ENCODE data around the gene PNPO. TPM values are rescaled to one million over a fixed set of nuclear protein-coding genes. Genes with fewer than 3 reads are reported as not detected.

The PNPO gene
- total RNA-seq, 1 donor from 2014 or later = 37.0 TPM

- intact Hi-C loops (cut with micrococcal nuclease) = loop anchor here (5.0 to 10.0 kb wide), 2 partner anchors 160 to 898 kb away; partner anchors contain the start of gene SNX11
Observed at GRCh38 chr17:47946929-47947397, 5.6 kb downstream of the PNPO start.

DNA sequence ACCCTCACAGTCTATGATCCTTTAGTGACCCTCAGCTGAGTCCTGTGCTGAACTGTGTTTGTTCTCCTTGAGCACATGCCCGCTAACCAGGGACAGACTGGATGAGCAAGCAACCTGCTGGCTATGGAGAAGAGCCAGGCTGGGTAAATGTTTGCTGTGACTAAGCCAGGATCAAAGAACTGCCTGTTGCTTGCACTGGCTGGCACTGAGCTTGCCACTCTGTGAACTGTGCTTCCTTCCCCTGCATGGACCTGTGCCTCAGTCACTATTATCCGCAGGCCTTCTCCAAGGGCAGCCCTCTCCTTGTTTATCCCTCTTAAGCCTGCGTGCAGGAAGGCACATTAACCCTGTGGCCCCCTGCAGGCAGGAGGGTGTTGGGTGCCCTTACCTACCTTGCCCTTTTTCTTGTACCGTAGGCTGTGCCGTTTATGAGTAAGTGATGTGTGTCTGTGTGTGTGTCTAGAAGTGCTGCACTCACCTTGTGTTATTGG is 7.4 kb downstream of the PNPO start:
- intact Hi-C loops (cut with micrococcal nuclease) = loop anchor here (1.0 to 10.0 kb wide), 8 partner anchors 7 to 896 kb away; partner anchors contain the start of genes PNPO, SNX11 and SP2

- intact Hi-C loops (cut with micrococcal nuclease) = loop anchor here (1.0 to 10.0 kb wide), 8 partner anchors 8 to 896 kb away; partner anchors contain the start of genes PNPO, SNX11 and SP2
Observed at GRCh38 chr17:47949197-47949759, 7.9 kb downstream of the PNPO start.

GRCh38 chr17:47949946-47950345 is 8.6 kb downstream of the PNPO start:
- intact Hi-C loops (cut with micrococcal nuclease) = loop anchor here (1.0 to 10.0 kb wide), 8 partner anchors 9 to 895 kb away; partner anchors contain the start of genes PNPO, SNX11 and SP2

DNA sequence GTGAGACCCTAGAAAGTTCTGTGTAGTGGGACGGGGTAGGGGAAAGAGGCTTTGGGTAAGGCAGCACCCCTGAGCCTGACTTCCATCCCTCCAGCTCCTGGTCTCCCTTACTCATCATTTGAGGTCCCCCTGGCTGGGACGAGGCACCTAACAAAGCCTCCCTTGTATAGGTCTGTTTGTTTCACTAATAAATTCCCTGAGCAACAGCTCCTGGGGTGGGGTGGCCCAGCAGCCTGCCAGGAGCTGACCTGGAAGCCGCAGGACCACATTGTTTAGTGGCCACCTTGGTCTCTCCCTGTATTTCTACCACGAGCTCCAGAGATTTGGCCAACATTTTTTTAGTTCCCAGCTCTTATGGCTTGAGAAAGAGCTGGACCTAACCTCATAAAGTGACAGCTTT is 9.1 kb downstream of the PNPO start:
- intact Hi-C loops (cut with micrococcal nuclease) = no loop called here

DNA sequence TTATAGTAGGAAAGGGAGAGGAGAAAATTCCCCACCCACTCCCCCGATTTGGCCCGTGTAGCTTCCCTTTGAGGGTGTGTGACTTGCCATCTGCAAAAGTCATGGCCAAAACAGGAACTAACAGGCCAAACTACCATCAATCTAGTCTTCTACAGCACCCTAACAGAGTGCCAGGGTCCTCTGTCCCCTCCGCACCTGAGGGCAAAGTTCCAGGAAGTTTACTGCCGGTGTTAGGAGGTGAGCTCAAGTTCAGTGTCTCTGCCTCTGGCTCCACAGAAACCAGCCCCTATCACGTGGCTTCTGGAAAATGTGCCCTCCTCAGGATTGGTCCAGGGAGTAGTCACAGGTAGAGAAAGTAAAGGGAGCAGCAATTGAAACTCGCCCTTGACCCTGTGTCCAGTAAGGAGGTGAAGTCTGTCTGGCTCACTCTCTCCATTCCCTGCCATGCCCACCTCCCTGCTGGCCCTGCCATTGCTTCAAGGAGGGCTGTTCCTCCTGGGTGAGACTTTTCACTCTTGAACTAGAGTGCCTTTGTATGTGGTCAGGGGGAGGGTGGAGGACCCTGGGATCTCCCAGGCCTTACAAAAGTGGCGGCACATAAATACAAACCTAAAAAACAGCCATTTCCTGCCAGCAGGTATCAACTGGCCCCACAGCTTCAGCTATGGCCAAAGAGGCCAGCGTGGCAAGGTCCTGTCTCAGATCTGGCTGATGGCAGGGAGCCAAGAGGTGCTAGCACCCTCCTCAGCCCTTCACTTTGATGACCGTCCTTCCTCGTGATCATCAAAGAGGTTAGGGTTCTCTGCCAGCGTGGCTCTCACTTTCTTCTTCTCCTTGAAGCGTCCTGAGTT is 11.0 kb downstream of the PNPO start:
- intact Hi-C loops (cut with micrococcal nuclease) = no loop called here

DNA sequence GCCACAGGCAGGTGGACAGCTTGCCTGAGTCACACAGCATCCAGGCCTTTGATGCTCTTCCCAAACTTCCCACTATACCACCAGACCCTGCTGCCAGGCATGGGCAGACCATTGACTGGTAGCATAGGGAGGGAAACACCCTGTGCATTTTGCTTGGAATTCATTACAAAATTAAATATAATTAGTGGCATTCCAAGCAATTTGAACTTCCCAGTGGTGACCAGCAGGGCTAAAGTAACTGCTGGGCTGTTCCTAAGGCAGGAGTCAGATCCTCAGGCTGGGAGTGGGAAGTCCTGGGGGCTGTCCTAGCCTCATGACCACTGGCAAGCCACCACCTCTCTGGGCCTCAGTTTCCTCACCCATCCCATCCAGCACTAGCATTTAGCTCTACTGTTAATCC is 12.5 kb downstream of the PNPO start:
- intact Hi-C loops (cut with micrococcal nuclease) = no loop called here

DNA sequence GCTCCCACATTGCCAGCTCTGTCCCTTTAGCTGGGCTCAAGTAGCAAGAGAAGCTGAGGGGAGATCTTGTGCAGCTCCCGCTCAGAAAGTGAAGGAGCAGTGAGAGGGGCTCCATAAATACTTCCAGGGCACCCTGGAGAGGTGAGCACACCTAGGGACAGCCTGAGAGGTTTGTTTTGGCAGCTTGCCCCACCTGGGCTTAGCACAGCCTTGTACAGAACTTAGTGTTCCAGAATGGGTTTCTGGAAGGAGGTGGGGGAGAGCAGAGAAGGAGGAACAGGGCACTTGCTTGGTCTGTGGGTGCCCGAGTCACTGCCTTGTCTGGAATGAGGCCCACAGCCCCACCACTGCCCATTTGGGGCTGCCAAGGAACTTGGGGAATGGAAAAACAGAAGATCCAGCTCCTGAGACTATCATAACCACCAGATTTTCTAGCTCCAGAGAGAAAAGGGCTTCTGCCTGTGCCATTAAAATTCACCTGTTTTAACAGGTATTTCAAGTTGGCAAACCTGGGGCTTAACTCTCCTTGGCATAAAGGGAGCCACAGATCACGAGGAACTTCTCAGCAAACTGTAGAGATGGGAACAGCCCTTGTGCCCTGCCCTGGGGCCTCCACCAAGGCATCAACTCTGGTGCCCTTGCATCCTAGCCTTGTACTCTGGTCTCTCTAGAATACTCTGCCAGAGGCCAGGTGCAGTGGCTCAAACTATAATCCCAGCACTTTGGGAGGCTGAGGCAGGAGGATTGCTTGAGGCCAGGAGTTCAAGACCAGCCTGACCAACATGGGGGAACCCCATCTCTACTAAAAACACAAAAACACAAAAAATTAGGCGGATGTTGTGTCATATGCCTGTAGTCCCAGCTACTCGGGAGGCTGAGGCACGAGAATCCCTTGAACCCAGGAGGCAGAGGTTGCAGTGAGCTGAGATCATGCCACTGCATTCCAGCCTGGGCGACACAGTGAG is 14.4 kb downstream of the PNPO start:
- intact Hi-C loops (cut with micrococcal nuclease) = no loop called here

GRCh38 chr17:47956791-47957590 is 15.6 kb downstream of the PNPO start:
- intact Hi-C loops (cut with micrococcal nuclease) = no loop called here

GRCh38 chr17:47957591-47958490 is 16.5 kb downstream of the PNPO start, which contains the start of gene PRR15L:
PRR15L (minus strand) TSS chr17:47957883; CDS start chr17:47953234, 4,649 bp downstream.
- intact Hi-C loops (cut with micrococcal nuclease) = no loop called here

GRCh38 chr17:47959825-47960655 is 18.7 kb downstream of the PNPO start:
- intact Hi-C loops (cut with micrococcal nuclease) = no loop called here

DNA sequence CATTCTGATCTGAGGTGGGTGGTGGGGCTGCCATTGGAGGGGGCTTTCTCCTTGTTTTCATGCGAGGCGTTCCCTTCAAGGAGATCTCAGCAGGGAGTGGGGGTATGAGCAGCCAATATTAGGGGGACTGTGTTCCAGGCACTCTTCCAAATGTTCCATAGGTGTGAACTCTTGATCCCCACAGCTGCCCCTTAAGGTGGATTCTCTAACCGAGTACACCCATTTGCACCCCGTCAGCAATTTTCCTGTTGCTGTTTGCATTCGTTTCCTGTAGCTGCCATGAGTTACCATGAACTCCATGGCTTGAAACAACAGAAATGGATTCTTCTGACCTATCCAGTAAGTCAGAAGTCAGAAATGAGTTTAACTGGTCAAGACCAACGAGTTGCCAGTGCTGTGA is 20.0 kb downstream of the PNPO start:
- intact Hi-C loops (cut with micrococcal nuclease) = no loop called here

GRCh38 chr17:47962901-47963300 is 21.5 kb downstream of the PNPO start:
- intact Hi-C loops (cut with micrococcal nuclease) = no loop called here

DNA sequence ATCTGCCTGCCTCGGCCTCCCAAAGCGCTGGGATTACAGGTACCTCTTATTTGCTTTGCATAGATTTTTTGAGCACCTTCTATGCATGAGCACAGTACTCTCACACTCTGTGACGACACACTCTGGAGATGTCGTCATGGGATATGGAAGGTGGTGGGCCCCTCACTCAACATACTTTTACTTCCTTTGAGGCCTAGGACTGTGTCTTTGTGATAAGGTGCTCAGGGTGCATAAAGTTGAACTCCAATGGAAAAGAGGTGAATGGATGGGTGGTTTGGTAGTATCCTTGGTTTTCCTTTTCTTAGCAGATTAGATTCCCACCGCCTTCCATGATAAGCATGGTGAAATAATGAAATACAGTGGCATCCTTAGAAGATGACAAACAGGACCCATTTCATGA is 23.5 kb downstream of the PNPO start:
- intact Hi-C loops (cut with micrococcal nuclease) = no loop called here

GRCh38 chr17:47966079-47966519 is 24.7 kb downstream of the PNPO start:
- intact Hi-C loops (cut with micrococcal nuclease) = no loop called here

DNA sequence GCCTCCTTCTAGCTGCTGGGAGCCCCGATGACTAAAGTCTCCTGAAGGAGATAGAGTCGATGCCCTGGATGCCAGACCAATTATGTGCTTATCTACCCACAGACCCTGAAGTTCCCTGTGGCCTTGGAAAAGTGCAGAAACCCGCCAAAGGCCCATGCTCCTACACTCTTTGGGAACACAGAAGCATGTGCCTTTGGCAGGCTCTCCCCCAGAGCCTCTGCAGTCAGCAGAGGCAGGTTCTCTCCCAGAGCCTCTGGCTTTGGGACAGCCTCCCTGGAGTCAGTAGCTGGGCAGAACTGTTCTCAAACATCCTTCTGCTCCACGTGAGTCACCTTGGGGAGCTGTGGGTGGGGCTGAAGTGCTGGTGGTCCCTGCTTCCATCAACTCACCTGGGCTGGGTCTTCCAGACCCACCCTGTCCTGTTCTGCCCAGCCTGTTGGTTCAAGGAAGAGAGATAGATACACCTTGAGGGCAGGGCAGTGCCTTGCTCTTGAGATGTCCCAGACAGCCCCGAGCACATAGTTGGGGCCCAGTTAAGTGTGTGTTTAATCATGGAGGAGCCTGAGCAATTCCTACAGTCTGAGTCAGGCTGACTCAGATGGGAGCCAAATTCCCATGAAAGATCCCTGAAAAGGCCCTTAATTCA is 26.4 kb downstream of the PNPO start:
- intact Hi-C loops (cut with micrococcal nuclease) = no loop called here

DNA sequence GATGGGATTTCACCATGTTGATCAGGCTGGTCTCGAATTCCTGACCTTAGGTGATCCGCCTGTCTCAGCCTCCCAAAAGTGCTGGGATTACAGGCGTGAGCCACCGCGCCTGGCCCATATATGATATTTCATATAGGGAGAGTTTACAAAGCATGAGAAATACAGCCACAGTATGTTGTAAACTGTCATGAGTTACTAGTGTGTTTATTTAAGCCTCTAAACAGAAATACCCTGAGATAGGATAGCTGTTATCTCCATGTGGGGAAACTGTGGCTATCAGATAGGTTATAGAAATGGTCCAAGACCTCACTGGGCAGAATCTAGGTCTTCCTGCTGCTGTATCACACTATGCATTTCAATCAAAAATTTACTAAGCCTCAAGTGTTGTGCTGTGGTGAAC is 27.5 kb downstream of the PNPO start:
- intact Hi-C loops (cut with micrococcal nuclease) = no loop called here

All from T-helper 1 cell treated with Interleukin-12 subunit alpha and Interleukin-12 subunit beta and Interleukin-4 antibody, amounts not matched to agents 30 ng/mL and 1 ng/mL, for 36 hours (primary cell).